OCI-LY3 (cell line): ENCODE results near the gene HADH.
A peak's percentile ranks its signal among the peaks of the same experiment; 100 is the strongest.

Source experiments
- H2AFZ ChIP-seq: fragments of 200-600, 300-600 bp; shearing (Covaris generic); 2 replicates; pipeline ENCODE4 v1.6.0; 2014; ENCODE audit warnings: antibody characterized with exemption, low read depth, low read length
- H3K27ac ChIP-seq: fragments of 200-600, 300-600 bp; sonication (generic); 2 replicates; pipeline ENCODE4 v1.5.1; 2014; ENCODE audit warnings: mild to moderate bottlenecking, low read length, moderate library complexity, mixed read lengths
- H3K27me3 ChIP-seq: fragments of 200-600, 300-600 bp; sonication (generic); 2 replicates; pipeline ENCODE4 v1.6.1; 2014; ENCODE audit warnings: low read depth, low read length, mixed read lengths
- H3K36me3 ChIP-seq: fragments of 200-600, 300-600 bp; sonication (generic); replicated peaks from 2 replicates; pipeline ENCODE3; 2014; ENCODE audit warnings: low read depth, low read length, mixed read lengths
- H3K4me1 ChIP-seq: fragments of 300-600, 200-600 bp; sonication (generic); 2 replicates; pipeline ENCODE4 v1.6.1; 2014; ENCODE audit warnings: low read length, mixed read lengths
- H3K4me2 ChIP-seq: fragments of 200-600, 300-600 bp; sonication (generic); 2 replicates; pipeline ENCODE4 v1.6.1; 2014; ENCODE audit warnings: low read length, mixed read lengths
- H3K4me3 ChIP-seq: fragments of 300-600, 200-600 bp; sonication (generic); 2 replicates; pipeline ENCODE4 v1.5.1; 2014; ENCODE audit warnings: antibody characterized with exemption, mild to moderate bottlenecking, low read length, moderate library complexity
- H3K79me2 ChIP-seq: fragments of 300-600, 200-600 bp; shearing (Covaris generic); 2 replicates; pipeline ENCODE4 v1.6.1; 2014; ENCODE audit warnings: mild to moderate bottlenecking, low read length, mixed read lengths
- H3K9ac ChIP-seq: fragments of 300-600, 200-600 bp; shearing (Covaris generic); 2 replicates; pipeline ENCODE4 v1.6.0; 2014; ENCODE audit warnings: mild to moderate bottlenecking, low read length, moderate library complexity
- H3K9me3 ChIP-seq: fragments of 200-600, 300-600 bp; shearing (Covaris generic); 2 replicates; pipeline ENCODE4 v1.6.1; 2014; ENCODE audit warnings: low read length, mixed read lengths; ENCODE audit not compliant: insufficient read depth
- H4K20me1 ChIP-seq: fragments of 200-600, 300-600 bp; sonication (generic); 2 replicates; pipeline ENCODE4 v1.6.1; 2016; ENCODE audit warnings: low read length, mixed read lengths; ENCODE audit not compliant: insufficient read depth
- CTCF ChIP-seq: fragments of 200-600, 300-600 bp; sonication (generic); IDR thresholded peaks from 2 replicates; pipeline ENCODE4 v1.5.1; 2014; ENCODE audit warnings: antibody characterized with exemption, low read length, low read depth
- EZH2phosphoT487 ChIP-seq: fragments of 200-600 bp; shearing (Covaris generic); IDR thresholded peaks from 2 replicates; pipeline ENCODE4 v1.6.1; 2018; ENCODE audit warnings: antibody characterized with exemption, mixed run types, low read depth

The HADH gene

GRCh38 chr4:107991945-107992630 is 2.4 kb downstream of the HADH start:
- peaks cover 20% of the 10 kb centered on the region for H3K36me3 ChIP-seq
- TF ChIP-seq CTCF (no peak), EZH2phosphoT487 (no peak)
- peak overlapping the region; percentile 86 for H3K4me3 ChIP-seq
- H3K79me2 ChIP-seq = peaks cover 74% of the 10 kb centered on the region
- no peaks in the 10 kb centered on the region for H3K27me3 ChIP-seq
- peak overlapping the region; percentile 66 for H3K27ac ChIP-seq
- no peak overlapping the region for H3K9ac ChIP-seq
- H3K9me3 ChIP-seq = no peaks in the 10 kb centered on the region
- peaks cover 47% of the 10 kb centered on the region for H3K4me1 ChIP-seq
- H3K4me2 ChIP-seq = peak overlapping the region; percentile 70
- H4K20me1 ChIP-seq = peaks cover 55% of the 10 kb centered on the region
- no peak overlapping the region for H2AFZ ChIP-seq

GRCh38 chr4:107993969-107994368 is 4.3 kb downstream of the HADH start:
- H4K20me1 ChIP-seq = peaks cover 64% of the 10 kb centered on the region
- no peaks in the 10 kb centered on the region for H3K27me3 ChIP-seq
- peaks cover 93% of the 10 kb centered on the region for H3K79me2 ChIP-seq
- TF ChIP-seq EZH2phosphoT487 = no peak
- no peak for TF ChIP-seq CTCF
- peaks cover 46% of the 10 kb centered on the region for H3K4me1 ChIP-seq
- H2AFZ ChIP-seq = no peak overlapping the region
- peak overlapping the region; percentile 38 for H3K27ac ChIP-seq
- peaks cover 35% of the 10 kb centered on the region for H3K36me3 ChIP-seq
- peak overlapping the region; percentile 70 for H3K4me2 ChIP-seq
- H3K4me3 ChIP-seq = peak overlapping the region; percentile 60
- H3K9me3 ChIP-seq = no peaks in the 10 kb centered on the region
- H3K9ac ChIP-seq = peak overlapping the region; percentile 30

GRCh38 chr4:107994894-107995293 is 5.2 kb downstream of the HADH start:
- Histone ChIP-seq H3K9ac (no peak overlapping the region), H4K20me1 (peaks cover 65% of the 10 kb centered on the region)

More at GRCh38 chr4:107994894-107995293, 5.2 kb downstream of the HADH start:
- no peaks in the 10 kb centered on the region for H3K27me3 ChIP-seq
- no peak overlapping the region for H2AFZ ChIP-seq
- peaks cover 95% of the 10 kb centered on the region for H3K79me2 ChIP-seq
- H3K27ac ChIP-seq = no peak overlapping the region
- H3K36me3 ChIP-seq = peaks cover 44% of the 10 kb centered on the region
- H3K4me3 ChIP-seq = no peak overlapping the region
- peaks cover 43% of the 10 kb centered on the region for H3K4me1 ChIP-seq
- TF ChIP-seq EZH2phosphoT487 (no peak), CTCF (no peak)
- H3K4me2 ChIP-seq = peak overlapping the region; percentile 70
- H3K9me3 ChIP-seq = no peaks in the 10 kb centered on the region
